ENCODE data around the gene SLC41A2.

DNA sequence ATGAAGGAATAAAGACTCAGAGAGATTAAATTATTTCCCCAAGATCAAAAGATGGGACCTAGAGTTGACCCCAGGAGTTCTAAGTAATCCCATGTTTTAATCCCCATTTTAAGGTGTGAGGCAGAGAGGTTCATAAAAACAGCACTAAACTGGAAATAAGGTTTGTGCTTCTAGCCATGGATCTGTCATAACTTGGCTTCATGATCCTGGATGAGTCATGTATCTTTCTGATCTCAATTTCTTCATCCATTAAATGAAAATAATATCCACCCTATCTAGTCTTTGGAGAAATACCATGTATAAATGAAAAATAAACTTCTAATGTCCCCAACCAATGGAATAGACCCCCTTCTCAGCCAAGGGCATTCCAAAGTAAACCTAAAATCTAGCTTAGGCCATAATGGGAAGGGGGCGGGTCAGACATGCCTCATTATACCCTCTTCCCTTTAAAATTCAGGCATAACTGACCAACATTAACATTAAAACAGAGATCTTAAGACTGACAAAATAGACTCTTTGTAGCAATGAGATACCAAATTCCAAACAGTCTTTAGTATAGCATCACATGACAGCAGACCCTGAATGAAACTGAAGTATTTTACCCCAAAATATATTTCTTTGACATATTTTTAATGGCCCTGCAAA lies 47.8 kb downstream of the SLC41A2 start:
- no peak for TF ChIP-seq MAX (CRISPR knock-in tag; IDR thresholded peaks at IDR 0.05)
- TF ChIP-seq FOXP1 (CRISPR knock-in tag; IDR thresholded peaks at IDR 0.05; ENCODE audit: borderline replicate concordance): no peak
- TF ChIP-seq, protein P1, sequence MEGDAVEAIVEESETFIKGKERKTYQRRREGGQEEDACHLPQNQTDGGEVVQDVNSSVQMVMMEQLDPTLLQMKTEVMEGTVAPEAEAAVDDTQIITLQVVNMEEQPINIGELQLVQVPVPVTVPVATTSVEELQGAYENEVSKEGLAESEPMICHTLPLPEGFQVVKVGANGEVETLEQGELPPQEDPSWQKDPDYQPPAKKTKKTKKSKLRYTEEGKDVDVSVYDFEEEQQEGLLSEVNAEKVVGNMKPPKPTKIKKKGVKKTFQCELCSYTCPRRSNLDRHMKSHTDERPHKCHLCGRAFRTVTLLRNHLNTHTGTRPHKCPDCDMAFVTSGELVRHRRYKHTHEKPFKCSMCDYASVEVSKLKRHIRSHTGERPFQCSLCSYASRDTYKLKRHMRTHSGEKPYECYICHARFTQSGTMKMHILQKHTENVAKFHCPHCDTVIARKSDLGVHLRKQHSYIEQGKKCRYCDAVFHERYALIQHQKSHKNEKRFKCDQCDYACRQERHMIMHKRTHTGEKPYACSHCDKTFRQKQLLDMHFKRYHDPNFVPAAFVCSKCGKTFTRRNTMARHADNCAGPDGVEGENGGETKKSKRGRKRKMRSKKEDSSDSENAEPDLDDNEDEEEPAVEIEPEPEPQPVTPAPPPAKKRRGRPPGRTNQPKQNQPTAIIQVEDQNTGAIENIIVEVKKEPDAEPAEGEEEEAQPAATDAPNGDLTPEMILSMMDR (IDR thresholded peaks at IDR 0.05): no peak
- no peak for TF ChIP-seq KAT7 (CRISPR knock-in tag; IDR thresholded peaks at IDR 0.05; ENCODE audit: borderline replicate concordance)
- TF ChIP-seq ZNF121 (CRISPR knock-in tag; IDR thresholded peaks at IDR 0.05): no peak
- no peak for TF ChIP-seq NR3C1 (CRISPR knock-in tag; conservative IDR thresholded peaks at IDR 0.05; ENCODE audit: low read depth)
- TF ChIP-seq GTF2I (CRISPR knock-in tag; conservative IDR thresholded peaks at IDR 0.05): no peak
